ENCODE results near the gene TNFSF8.

Gene TNFSF8

GRCh38 chr9:114919611-114920010, 10.8 kb downstream of the TNFSF8 start:
- H3K27ac ChIP-seq (ENCODE audit: low read depth, low read length): no peak overlapping the region
- H3K27me3 ChIP-seq (ENCODE audit: control insufficient read depth, insufficient read depth, low read length): peaks cover 94% of the 10 kb centered on the region
- H3K4me3 ChIP-seq (ENCODE audit: low read depth, low read length): no peak overlapping the region
- H3K4me1 ChIP-seq (ENCODE audit: control insufficient read depth, insufficient read depth, low read length): peaks cover 12% of the 10 kb centered on the region
- H3K9me3 ChIP-seq (ENCODE audit: control insufficient read depth, insufficient read depth, low read depth, low read length): no peaks in the 10 kb centered on the region
- H3K9ac ChIP-seq (ENCODE audit: low read length): no peak overlapping the region
- no peaks in the 10 kb centered on the region for H3K36me3 ChIP-seq (ENCODE audit: control insufficient read depth, insufficient read depth, low read length)

- Histone ChIP-seq H3K9ac (ENCODE audit: low read length) (no peak overlapping the region), H3K27me3 (ENCODE audit: control insufficient read depth, insufficient read depth, low read length) (peaks cover 76% of the 10 kb centered on the region), H3K9me3 (ENCODE audit: control insufficient read depth, insufficient read depth, low read depth, low read length) (no peaks in the 10 kb centered on the region), H3K4me1 (ENCODE audit: control insufficient read depth, insufficient read depth, low read length) (peaks cover 7% of the 10 kb centered on the region; the same call in 1 of the 2 replicates), H3K36me3 (ENCODE audit: control insufficient read depth, insufficient read depth, low read length) (no peaks in the 10 kb centered on the region), H3K4me3 (ENCODE audit: low read depth, low read length) (no peak overlapping the region), H3K27ac (ENCODE audit: low read depth, low read length) (no peak overlapping the region)
Observed at GRCh38 chr9:114916481-114916880, 13.9 kb downstream of the TNFSF8 start.

DNA sequence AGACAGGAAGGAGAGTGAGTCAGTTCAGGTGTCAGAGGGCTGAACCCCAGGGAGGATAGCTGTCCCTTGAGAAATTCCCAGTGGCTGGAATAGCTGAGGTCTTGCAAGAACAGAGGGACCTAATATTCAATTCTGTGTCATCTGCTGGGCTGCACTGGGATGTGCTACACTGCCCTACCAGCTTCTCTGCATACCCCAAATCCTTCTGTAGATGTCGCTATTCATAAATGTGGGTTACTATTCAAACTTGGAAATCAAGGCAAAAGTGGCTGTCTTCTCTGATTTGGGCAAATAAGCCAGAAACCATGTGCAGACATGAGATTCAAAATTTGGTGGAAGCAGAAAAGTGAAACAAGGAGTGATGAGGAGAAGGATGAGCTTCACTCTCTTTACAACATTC, 16.3 kb downstream of the TNFSF8 start:
- no peaks in the 10 kb centered on the region for H3K4me1 ChIP-seq (ENCODE audit: control insufficient read depth, insufficient read depth, low read length)
- no peak overlapping the region for H3K9ac ChIP-seq (ENCODE audit: low read length)
- no peaks in the 10 kb centered on the region for H3K36me3 ChIP-seq (ENCODE audit: control insufficient read depth, insufficient read depth, low read length)
- H3K4me3 ChIP-seq (ENCODE audit: low read depth, low read length): no peak overlapping the region
- H3K27me3 ChIP-seq (ENCODE audit: control insufficient read depth, insufficient read depth, low read length): peaks cover 58% of the 10 kb centered on the region
- no peak overlapping the region for H3K27ac ChIP-seq (ENCODE audit: low read depth, low read length)
- H3K9me3 ChIP-seq (ENCODE audit: control insufficient read depth, insufficient read depth, low read depth, low read length): no peaks in the 10 kb centered on the region

- H3K9me3 ChIP-seq (ENCODE audit: control insufficient read depth, insufficient read depth, low read depth, low read length): no peaks in the 10 kb centered on the region
- no peaks in the 10 kb centered on the region for H3K36me3 ChIP-seq (ENCODE audit: control insufficient read depth, insufficient read depth, low read length)
- H3K4me1 ChIP-seq (ENCODE audit: control insufficient read depth, insufficient read depth, low read length): peaks cover 4% of the 10 kb centered on the region
- no peak overlapping the region for H3K9ac ChIP-seq (ENCODE audit: low read length)
- no peak overlapping the region for H3K4me3 ChIP-seq (ENCODE audit: low read depth, low read length)
- peaks cover 57% of the 10 kb centered on the region for H3K27me3 ChIP-seq (ENCODE audit: control insufficient read depth, insufficient read depth, low read length)
- no peak overlapping the region for H3K27ac ChIP-seq (ENCODE audit: low read depth, low read length)
Observed at GRCh38 chr9:114913656-114914055, 16.7 kb downstream of the TNFSF8 start.

GRCh38 chr9:114913217-114913616, 17.2 kb downstream of the TNFSF8 start:
- H3K27me3 ChIP-seq (ENCODE audit: control insufficient read depth, insufficient read depth, low read length): peaks cover 52% of the 10 kb centered on the region
- H3K4me3 ChIP-seq (ENCODE audit: low read depth, low read length): no peak overlapping the region
- peaks cover 9% of the 10 kb centered on the region for H3K4me1 ChIP-seq (ENCODE audit: control insufficient read depth, insufficient read depth, low read length)
- no peaks in the 10 kb centered on the region for H3K9me3 ChIP-seq (ENCODE audit: control insufficient read depth, insufficient read depth, low read depth, low read length)
- no peak overlapping the region for H3K9ac ChIP-seq (ENCODE audit: low read length)
- H3K36me3 ChIP-seq (ENCODE audit: control insufficient read depth, insufficient read depth, low read length): no peaks in the 10 kb centered on the region
- H3K27ac ChIP-seq (ENCODE audit: low read depth, low read length): no peak overlapping the region

GRCh38 chr9:114911167-114911821, 19.1 kb downstream of the TNFSF8 start:
- no peak overlapping the region for H3K4me3 ChIP-seq (ENCODE audit: low read depth, low read length)
- peaks cover 33% of the 10 kb centered on the region for H3K27me3 ChIP-seq (ENCODE audit: control insufficient read depth, insufficient read depth, low read length)
- no peaks in the 10 kb centered on the region for H3K9me3 ChIP-seq (ENCODE audit: control insufficient read depth, insufficient read depth, low read depth, low read length)
- H3K9ac ChIP-seq (ENCODE audit: low read length): no peak overlapping the region
- H3K27ac ChIP-seq (ENCODE audit: low read depth, low read length): no peak overlapping the region
- H3K4me1 ChIP-seq (ENCODE audit: control insufficient read depth, insufficient read depth, low read length): peaks cover 20% of the 10 kb centered on the region
- H3K36me3 ChIP-seq (ENCODE audit: control insufficient read depth, insufficient read depth, low read length): no peaks in the 10 kb centered on the region

DNA sequence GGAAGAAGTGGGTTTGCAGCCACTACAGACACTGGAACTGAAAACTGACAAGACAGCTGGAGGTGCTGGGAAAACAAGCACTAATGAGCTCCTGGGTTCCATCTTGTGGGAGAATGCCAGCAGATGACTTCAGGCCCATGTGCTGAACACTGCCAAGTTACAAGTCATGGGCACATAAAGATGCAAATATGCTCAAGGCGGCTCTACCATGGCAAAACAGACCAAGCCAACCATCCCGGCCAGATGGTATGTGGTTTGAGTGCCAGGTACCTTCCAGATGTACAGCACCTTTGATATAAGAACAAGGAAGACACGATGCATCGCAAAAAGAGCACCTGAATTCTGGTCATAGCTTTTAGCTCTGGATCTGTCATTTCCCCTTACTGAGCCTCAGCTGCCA, 19.9 kb downstream of the TNFSF8 start:
- Histone ChIP-seq H3K9ac (ENCODE audit: low read length) (no peak overlapping the region), H3K4me1 (ENCODE audit: control insufficient read depth, insufficient read depth, low read length) (peaks cover 20% of the 10 kb centered on the region), H3K4me3 (ENCODE audit: low read depth, low read length) (no peak overlapping the region), H3K27ac (ENCODE audit: low read depth, low read length) (no peak overlapping the region), H3K9me3 (ENCODE audit: control insufficient read depth, insufficient read depth, low read depth, low read length) (no peaks in the 10 kb centered on the region), H3K27me3 (ENCODE audit: control insufficient read depth, insufficient read depth, low read length) (peaks cover 25% of the 10 kb centered on the region), H3K36me3 (ENCODE audit: control insufficient read depth, insufficient read depth, low read length) (no peaks in the 10 kb centered on the region)

DNA sequence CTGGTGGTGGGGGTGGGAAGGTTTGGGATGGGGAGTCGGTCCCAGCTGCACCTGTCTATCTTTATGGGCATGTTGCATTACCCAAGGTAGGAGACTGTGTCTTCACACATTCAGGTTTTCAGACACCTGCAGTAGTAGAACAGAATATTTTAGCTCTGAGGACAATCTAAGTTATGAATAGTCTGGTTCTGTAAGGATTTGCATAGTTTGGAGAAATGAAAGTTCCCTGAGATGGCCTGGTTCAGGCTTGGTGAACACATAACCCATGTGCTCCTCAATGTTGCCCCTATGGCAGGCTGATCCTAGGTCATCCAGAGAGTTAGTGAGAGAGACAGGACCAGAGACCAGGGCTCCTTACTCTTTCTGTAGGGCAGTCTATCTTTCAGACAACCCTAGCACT, 20.7 kb downstream of the TNFSF8 start:
- no peak overlapping the region for H3K27ac ChIP-seq (ENCODE audit: low read depth, low read length)
- peaks cover 20% of the 10 kb centered on the region for H3K4me1 ChIP-seq (ENCODE audit: control insufficient read depth, insufficient read depth, low read length)
- no peak overlapping the region for H3K9ac ChIP-seq (ENCODE audit: low read length)
- no peak overlapping the region for H3K4me3 ChIP-seq (ENCODE audit: low read depth, low read length)
- no peaks in the 10 kb centered on the region for H3K9me3 ChIP-seq (ENCODE audit: control insufficient read depth, insufficient read depth, low read depth, low read length)
- H3K27me3 ChIP-seq (ENCODE audit: control insufficient read depth, insufficient read depth, low read length): peaks cover 17% of the 10 kb centered on the region; the same call in 1 of the 2 replicates
- no peaks in the 10 kb centered on the region for H3K36me3 ChIP-seq (ENCODE audit: control insufficient read depth, insufficient read depth, low read length)

- Histone ChIP-seq H3K36me3 (ENCODE audit: control insufficient read depth, insufficient read depth, low read length) (no peaks in the 10 kb centered on the region), H3K4me3 (ENCODE audit: low read depth, low read length) (no peak overlapping the region), H3K4me1 (ENCODE audit: control insufficient read depth, insufficient read depth, low read length) (peaks cover 20% of the 10 kb centered on the region), H3K27ac (ENCODE audit: low read depth, low read length) (0 out of 2 replicates have a peak overlapping the region, but pooled peaks have one; percentile 3), H3K9me3 (ENCODE audit: control insufficient read depth, insufficient read depth, low read depth, low read length) (no peaks in the 10 kb centered on the region), H3K27me3 (ENCODE audit: control insufficient read depth, insufficient read depth, low read length) (0 out of 2 replicates have a peak, but pooled peaks cover 11% of the 10 kb centered on the region), H3K9ac (ENCODE audit: low read length) (no peak overlapping the region)
Observed at GRCh38 chr9:114908805-114909448, 21.5 kb downstream of the TNFSF8 start.

DNA sequence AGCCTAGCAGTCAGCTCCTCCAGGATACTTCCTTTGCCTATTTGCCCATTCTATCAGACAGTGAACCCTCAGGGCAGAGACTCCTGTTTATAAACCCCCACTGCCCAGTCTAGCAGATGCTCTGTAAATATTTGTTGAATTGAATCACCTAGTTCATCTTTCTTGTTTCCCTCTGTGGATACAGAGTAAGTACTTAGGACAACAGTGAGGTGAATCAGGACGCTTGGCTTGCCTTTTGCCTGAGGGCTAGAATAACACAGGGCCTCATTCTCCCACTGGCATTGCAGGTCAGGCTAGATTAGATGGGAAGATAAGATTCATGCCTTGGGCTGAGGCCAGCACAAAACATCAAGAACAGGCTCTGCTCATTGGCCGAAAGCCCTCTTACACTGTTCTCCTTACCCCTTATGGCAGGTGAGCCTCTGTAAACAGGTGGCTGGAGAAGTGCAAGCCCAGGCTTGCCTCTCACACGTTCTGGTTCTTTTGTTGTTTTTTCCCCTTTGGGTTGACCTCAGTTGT, 22.2 kb downstream of the TNFSF8 start:
- Histone ChIP-seq H3K27ac (ENCODE audit: low read depth, low read length) (0 out of 2 replicates have a peak overlapping the region, but pooled peaks have one; percentile 3), H3K9ac (ENCODE audit: low read length) (peak overlapping the region; percentile 14), H3K4me1 (ENCODE audit: control insufficient read depth, insufficient read depth, low read length) (peaks cover 20% of the 10 kb centered on the region)

DNA sequence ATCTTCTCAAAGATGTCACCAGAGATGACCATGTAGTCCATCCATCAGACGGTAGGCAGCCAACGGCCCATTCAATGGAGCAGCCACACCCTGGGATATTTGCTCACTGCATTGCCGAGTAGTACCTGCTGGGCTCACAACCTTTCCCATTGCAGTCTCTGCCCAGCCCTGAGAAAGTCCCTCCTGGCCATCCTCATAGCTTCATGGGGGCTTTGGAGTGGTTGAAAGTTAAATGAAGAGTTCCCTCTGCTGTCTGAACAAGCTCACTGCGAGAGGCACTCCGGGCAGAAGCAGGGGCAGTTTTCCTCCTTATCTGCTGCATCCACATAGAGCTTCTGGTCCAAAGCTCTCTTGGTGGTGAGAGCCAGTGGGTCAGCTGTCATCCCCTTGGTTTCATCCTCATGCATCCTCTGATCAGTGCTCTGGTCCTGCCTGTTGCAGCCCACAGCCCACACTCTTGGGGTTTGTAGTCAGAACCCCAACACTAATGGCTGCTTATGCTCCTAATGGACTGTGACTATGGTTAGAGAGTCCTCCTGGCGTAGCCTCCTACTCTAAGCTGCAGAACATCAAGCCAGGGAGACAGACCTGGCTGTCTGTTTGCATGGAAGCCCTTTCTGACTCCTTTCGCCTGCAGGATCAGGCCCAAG, 23.3 kb downstream of the TNFSF8 start:
- Histone ChIP-seq H3K9ac (ENCODE audit: low read length) (no peak overlapping the region), H3K36me3 (ENCODE audit: control insufficient read depth, insufficient read depth, low read length) (no peaks in the 10 kb centered on the region), H3K9me3 (ENCODE audit: control insufficient read depth, insufficient read depth, low read depth, low read length) (no peaks in the 10 kb centered on the region), H3K4me1 (ENCODE audit: control insufficient read depth, insufficient read depth, low read length) (peaks cover 20% of the 10 kb centered on the region), H3K4me3 (ENCODE audit: low read depth, low read length) (no peak overlapping the region), H3K27ac (ENCODE audit: low read depth, low read length) (no peak overlapping the region), H3K27me3 (ENCODE audit: control insufficient read depth, insufficient read depth, low read length) (0 out of 2 replicates have a peak, but pooled peaks cover 4% of the 10 kb centered on the region)

More for the DNA sequence above, 22.2 kb downstream of the TNFSF8 start:
- Histone ChIP-seq H3K27me3 (ENCODE audit: control insufficient read depth, insufficient read depth, low read length) (0 out of 2 replicates have a peak, but pooled peaks cover 5% of the 10 kb centered on the region), H3K9me3 (ENCODE audit: control insufficient read depth, insufficient read depth, low read depth, low read length) (no peaks in the 10 kb centered on the region), H3K36me3 (ENCODE audit: control insufficient read depth, insufficient read depth, low read length) (no peaks in the 10 kb centered on the region), H3K4me3 (ENCODE audit: low read depth, low read length) (no peak overlapping the region)
